Activated CD8-positive, alpha-beta T cell treated with anti-CD3 and anti-CD28 coated beads for 36 hours (primary cell): Measurements from ENCODE around the gene HDC. TPM values are rescaled to one million over a fixed set of nuclear protein-coding genes. Genes with fewer than 3 reads are reported as not detected.

Source experiments
- ATAC-seq: fragments of 200-7000 bp; cut with Tn5 transposase; one replicate; pipeline ENCODE4 v1.10.0; 2021; ENCODE audit warnings: mild to moderate bottlenecking, moderate library complexity
- CTCF ChIA-PET: fragments of 350-600 bp; sonication (Branson Sonifier 250); formaldehyde crosslinking; loops from one replicate; lab custom pipeline; 2021; ENCODE audit warnings: antibody characterized with exemption; lab: Charles Lee
- POLR2A ChIA-PET: fragments of 350-600 bp; sonication (Branson Sonifier 250); formaldehyde crosslinking; loops from one replicate; lab custom pipeline; 2021; ENCODE audit warnings: antibody characterized with exemption; lab: Charles Lee
- DNase-seq: peaks from one replicate; pipeline ENCODE4 v3.0.0-alpha.2; 2020
- H3K27ac Mint-ChIP-seq: one replicate; pipeline ENCODE4 v1.8.0; 2021; ENCODE audit warnings: mild to moderate bottlenecking, mixed read lengths
- H3K27me3 Mint-ChIP-seq: one replicate; pipeline ENCODE4 v1.8.0; 2021; ENCODE audit warnings: mixed read lengths
- H3K36me3 Mint-ChIP-seq: one replicate; pipeline ENCODE4 v1.8.0; 2021; ENCODE audit warnings: low read depth, mixed read lengths
- H3K4me1 Mint-ChIP-seq: one replicate; pipeline ENCODE4 v1.8.0; 2021; ENCODE audit warnings: low read depth, mixed read lengths
- H3K4me3 Mint-ChIP-seq: one replicate; pipeline ENCODE4 v1.8.0; 2021; ENCODE audit warnings: mild to moderate bottlenecking, moderate library complexity, mixed read lengths
- H3K9me3 Mint-ChIP-seq: one replicate; pipeline ENCODE4 v1.8.0; 2021; ENCODE audit warnings: mixed read lengths
- intact Hi-C: fragments of 100-400 bp; cut with micrococcal nuclease; formaldehyde crosslinking; loops from one replicate; pipeline ENCODE4 v1.10.0; 2022
- total RNA-seq, 2 experiments: library from RNA; stranded (reverse); gene quantifications; one replicate each; pipeline ENCODE4 v1.2.3, GENCODE V29; 2021
- TF ChIP-seq, protein P1 (sequence below): fragments of 200-600 bp; IDR thresholded peaks from one replicate; pipeline ENCODE4 v1.8.0; 2022; ENCODE audit warnings: antibody characterized with exemption, mild to moderate bottlenecking

HDC gene
- total RNA-seq, 2 experiments from 2014 or later: not detected

DNA sequence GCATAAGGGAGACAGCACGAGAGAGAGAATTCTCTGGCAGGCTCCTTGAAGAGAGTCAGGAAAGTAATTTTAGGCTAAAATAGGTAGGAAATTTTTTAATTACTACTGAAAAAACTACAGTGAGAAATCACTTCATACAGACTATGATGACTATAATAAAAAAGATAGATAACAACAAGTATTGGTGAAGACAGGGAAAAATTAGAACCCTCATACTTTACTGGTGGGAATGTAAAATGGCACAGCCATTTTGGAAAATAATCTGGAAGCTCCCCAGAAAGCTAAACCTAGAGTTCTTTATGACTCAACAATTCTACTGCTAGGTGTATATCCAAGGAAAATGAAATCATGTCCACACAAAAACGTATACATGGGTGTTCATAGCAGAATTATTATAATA is 2.1 kb upstream of the HDC start:
- no peaks in the 10 kb centered on the region for H3K36me3 Mint-ChIP-seq
- H3K9me3 Mint-ChIP-seq: peaks cover 3% of the 10 kb centered on the region
- intact Hi-C loops: no loop called here
- ChIA-PET POLR2A (interaction anchor here (1.9 kb wide), 1 partner anchor 19 kb away, joined by 8 read pairs; no protein-coding TSS in a partner anchor), CTCF (no interaction called here)
- H3K4me1 Mint-ChIP-seq: peaks cover 12% of the 10 kb centered on the region
- H3K4me3 Mint-ChIP-seq: no peak overlapping the region
- ATAC-seq (no peak), DNase-seq (no peak)
- peaks cover 2% of the 10 kb centered on the region for H3K27me3 Mint-ChIP-seq
- no peak overlapping the region for H3K27ac Mint-ChIP-seq
- TF ChIP-seq, protein P1, sequence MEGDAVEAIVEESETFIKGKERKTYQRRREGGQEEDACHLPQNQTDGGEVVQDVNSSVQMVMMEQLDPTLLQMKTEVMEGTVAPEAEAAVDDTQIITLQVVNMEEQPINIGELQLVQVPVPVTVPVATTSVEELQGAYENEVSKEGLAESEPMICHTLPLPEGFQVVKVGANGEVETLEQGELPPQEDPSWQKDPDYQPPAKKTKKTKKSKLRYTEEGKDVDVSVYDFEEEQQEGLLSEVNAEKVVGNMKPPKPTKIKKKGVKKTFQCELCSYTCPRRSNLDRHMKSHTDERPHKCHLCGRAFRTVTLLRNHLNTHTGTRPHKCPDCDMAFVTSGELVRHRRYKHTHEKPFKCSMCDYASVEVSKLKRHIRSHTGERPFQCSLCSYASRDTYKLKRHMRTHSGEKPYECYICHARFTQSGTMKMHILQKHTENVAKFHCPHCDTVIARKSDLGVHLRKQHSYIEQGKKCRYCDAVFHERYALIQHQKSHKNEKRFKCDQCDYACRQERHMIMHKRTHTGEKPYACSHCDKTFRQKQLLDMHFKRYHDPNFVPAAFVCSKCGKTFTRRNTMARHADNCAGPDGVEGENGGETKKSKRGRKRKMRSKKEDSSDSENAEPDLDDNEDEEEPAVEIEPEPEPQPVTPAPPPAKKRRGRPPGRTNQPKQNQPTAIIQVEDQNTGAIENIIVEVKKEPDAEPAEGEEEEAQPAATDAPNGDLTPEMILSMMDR: no peak

DNA sequence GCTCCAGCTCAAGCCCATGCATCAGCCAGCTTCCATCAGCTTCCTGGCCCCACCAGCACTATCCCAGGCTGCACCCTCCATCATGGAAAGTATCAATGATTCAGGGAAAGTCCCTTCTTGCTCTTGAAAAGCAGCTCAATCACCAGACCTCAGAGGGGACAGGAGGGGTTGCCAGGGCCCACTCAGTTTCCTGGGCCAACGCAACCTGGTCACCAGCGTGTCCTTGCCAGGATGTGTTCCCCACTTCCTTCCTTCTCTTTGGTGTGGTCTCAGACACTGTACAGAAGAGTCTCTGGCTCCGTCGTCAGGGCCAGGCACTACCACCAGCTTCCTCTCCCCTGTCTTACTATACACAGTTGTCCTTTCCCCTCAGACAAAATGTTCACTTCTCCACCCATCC is 3.0 kb downstream of the HDC start:
- TF ChIP-seq, protein P1: no peak
- Mint-ChIP-seq H3K27me3 (peaks cover 2% of the 10 kb centered on the region), H3K4me3 (no peak overlapping the region), H3K36me3 (no peaks in the 10 kb centered on the region), H3K9me3 (peaks cover 3% of the 10 kb centered on the region), H3K4me1 (peaks cover 46% of the 10 kb centered on the region), H3K27ac (peak overlapping the region; percentile 93)
- CTCF ChIA-PET: interaction anchor here (0.7 to 3.0 kb wide), 10 partner anchors 8 to 118 kb away, joined by 3 to 14 read pairs (median 6); partner anchors contain the start of gene SLC27A2
- intact Hi-C loops: loop anchor here (5.0 kb wide), 1 partner anchor 80 kb away; the partner anchor contains the start of gene SLC27A2
- ATAC-seq: peak; percentile 76
- POLR2A ChIA-PET: interaction anchor here (0.6 to 4.2 kb wide), 5 partner anchors 14 to 92 kb away, joined by 3 to 28 read pairs (median 7); partner anchors contain the start of genes GABPB1 and SLC27A2
- peak; percentile 87 for DNase-seq

DNA sequence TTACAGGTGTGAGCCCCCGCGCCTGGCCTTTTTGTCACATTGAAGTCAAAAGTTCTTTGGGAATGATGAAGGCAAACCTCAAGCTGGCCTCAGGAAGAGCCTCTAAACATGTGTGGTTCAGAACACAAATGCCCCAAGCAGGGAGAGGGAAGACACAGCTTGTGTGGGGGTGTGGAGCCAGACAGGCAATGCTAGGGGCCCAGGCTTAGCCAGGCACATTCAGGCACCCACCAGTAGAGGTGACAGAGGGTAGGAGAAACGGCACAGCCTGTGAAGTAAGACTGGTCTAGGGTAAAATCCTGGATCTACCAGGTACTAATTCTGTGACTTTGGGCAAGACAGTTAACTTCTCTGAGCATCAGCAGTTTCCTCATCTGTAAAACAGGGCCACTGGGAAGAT is 3.5 kb downstream of the HDC start:
- CTCF ChIA-PET: interaction anchor here (1.0 to 3.0 kb wide), 9 partner anchors 8 to 117 kb away, joined by 3 to 14 read pairs (median 6); partner anchors contain the start of gene SLC27A2
- peaks cover 48% of the 10 kb centered on the region for H3K4me1 Mint-ChIP-seq
- ATAC-seq: peak; percentile 21

DNA sequence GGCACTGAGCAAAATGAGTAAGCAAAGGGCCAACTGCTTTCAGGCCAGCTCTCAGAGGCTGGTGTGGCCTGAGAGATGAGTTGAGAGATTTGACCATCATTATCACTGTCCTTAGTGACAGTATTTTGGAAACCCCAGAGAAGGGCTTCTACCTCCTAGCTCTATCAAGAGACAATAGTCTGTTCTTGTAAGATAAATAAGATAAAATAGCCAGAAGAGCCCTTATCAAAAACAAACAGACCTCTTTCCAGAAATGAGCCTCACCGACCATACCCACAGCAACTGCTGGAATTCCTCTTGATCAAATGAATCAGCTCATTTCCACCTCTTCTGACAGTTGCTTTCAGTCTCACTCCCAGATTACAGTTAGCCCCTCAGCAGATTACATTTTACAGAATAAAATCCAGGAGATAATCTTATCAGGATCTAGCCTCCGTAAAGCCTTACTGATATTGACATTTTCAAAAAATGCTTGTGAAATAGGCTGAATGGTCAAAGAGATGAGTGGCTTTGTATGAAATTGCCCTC is 4.5 kb downstream of the HDC start:
- Mint-ChIP-seq H3K27ac (peak overlapping the region; percentile 93), H3K4me3 (peak overlapping the region; percentile 35), H3K4me1 (peaks cover 48% of the 10 kb centered on the region), H3K9me3 (no peaks in the 10 kb centered on the region), H3K36me3 (no peaks in the 10 kb centered on the region), H3K27me3 (no peaks in the 10 kb centered on the region)
- TF ChIP-seq, protein P1: no peak
- peak; percentile 10 for ATAC-seq
- intact Hi-C loops: loop anchor here (5.0 kb wide), 1 partner anchor 79 kb away; the partner anchor contains the start of gene SLC27A2
- peak; percentile 30 for DNase-seq
- POLR2A ChIA-PET: interaction anchor here (0.7 to 4.2 kb wide), 6 partner anchors 12 to 414 kb away, joined by 3 to 28 read pairs (median 4); partner anchors contain the start of genes GABPB1 and SLC27A2
- CTCF ChIA-PET: interaction anchor here (0.6 to 3.0 kb wide), 9 partner anchors 10 to 1218 kb away, joined by 3 to 14 read pairs (median 7); partner anchors contain the start of gene SLC27A2

More for the DNA sequence above, 3.5 kb downstream of the HDC start:
- TF ChIP-seq, protein P1: peak; percentile 23
- Mint-ChIP-seq H3K27me3 (peaks cover 1% of the 10 kb centered on the region), H3K4me3 (no peak overlapping the region), H3K27ac (peak overlapping the region; percentile 93), H3K9me3 (peaks cover under 1% of the 10 kb centered on the region), H3K36me3 (no peaks in the 10 kb centered on the region)
- intact Hi-C loops: loop anchor here (5.0 kb wide), 1 partner anchor 80 kb away; the partner anchor contains the start of gene SLC27A2
- POLR2A ChIA-PET: interaction anchor here (0.6 to 4.2 kb wide), 5 partner anchors 13 to 92 kb away, joined by 3 to 28 read pairs (median 7); partner anchors contain the start of genes GABPB1 and SLC27A2
- DNase-seq: peak; percentile 42
